Measurements from ENCODE around the gene CERS6. TPM values are rescaled to one million over a fixed set of nuclear protein-coding genes. Genes with fewer than 3 reads are reported as not detected.

Gene CERS6
- total RNA-seq, 2 experiments from 2014 or later: 11.9 to 12.2 TPM

DNA sequence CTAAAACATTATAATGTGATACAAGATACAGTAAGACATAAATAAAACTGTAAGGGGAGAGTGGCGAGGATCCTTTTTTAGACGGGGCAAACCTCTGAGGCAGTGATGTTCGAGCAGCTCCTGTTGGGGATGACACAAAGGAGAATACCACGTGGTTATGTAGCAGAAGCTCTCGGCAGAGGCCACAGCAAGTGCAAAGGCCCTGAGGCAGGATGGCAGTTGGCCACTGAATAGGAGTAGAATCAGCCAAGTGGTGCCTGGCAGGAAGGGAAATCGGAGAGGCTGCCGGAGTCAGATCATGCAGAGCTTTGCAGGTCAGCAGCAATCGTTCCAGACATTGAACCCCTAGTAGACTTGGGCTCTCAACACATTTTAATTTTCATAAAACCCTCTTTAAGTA, 365.5 kb downstream of the CERS6 start:
- Mint-ChIP-seq H3K9me3 (no peaks in the 10 kb centered on the region), H3K4me3 (no peak overlapping the region), H3K27ac (no peak overlapping the region), H3K36me3 (peaks cover 1% of the 10 kb centered on the region), H3K4me1 (no peaks in the 10 kb centered on the region), H3K27me3 (peaks cover 6% of the 10 kb centered on the region)
- ATAC-seq (ENCODE audit: low read depth): no peak
- POLR2A ChIA-PET: no interaction called here
- DNase-seq: no peak

DNA sequence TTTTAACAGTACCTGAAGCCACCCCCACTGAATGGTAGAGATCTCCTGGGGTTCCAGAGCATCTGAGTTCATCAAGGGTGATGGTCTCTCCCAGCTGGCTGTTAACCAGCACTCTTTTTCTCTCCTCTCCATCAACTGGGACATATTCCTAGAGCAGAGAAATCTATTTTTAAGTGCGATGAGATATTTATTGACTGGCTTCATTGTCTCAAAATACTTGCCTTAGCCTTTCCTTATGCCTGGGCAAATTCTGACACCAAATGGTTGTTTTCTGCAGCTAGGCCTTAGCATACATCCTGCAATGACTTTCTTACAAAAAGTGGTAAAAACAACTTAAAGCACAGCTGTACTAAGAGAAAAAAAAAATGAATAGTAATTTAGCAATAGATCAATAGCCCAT, 365.9 kb downstream of the CERS6 start:
- ATAC-seq (ENCODE audit: low read depth) (no peak), DNase-seq (no peak)
- H3K27me3 Mint-ChIP-seq: peaks cover 6% of the 10 kb centered on the region
- peaks cover 1% of the 10 kb centered on the region for H3K36me3 Mint-ChIP-seq
- H3K9me3 Mint-ChIP-seq: no peaks in the 10 kb centered on the region
- H3K4me1 Mint-ChIP-seq: no peaks in the 10 kb centered on the region
- POLR2A ChIA-PET: no interaction called here
- no peak overlapping the region for H3K4me3 Mint-ChIP-seq
- no peak overlapping the region for H3K27ac Mint-ChIP-seq

Small RNA genes within 50 kb of the gene (microRNA-seq; reads per million reads assigned to microRNA genes)
- gene MIR4774: not detected

Other genes starting within 250 kb of the CERS6 start
- 10 to 100 TPM; 27.3 to 28.8 TPM for gene STK39, start 208.7 kb upstream of the CERS6 start, total RNA-seq

Measured in activated naive CD8-positive, alpha-beta T cell treated with anti-CD3 and anti-CD28 coated beads, Interleukin-2, amount 10 ng/mL, durations not matched to agents 7 days and 5 days (primary cell).